Common myeloid progenitor, CD34-positive (primary cell): ENCODE results near the gene RAI1. TPM values are rescaled to one million over a fixed set of nuclear protein-coding genes. Genes with fewer than 3 reads are reported as not detected.
"Not testable (repeated sequence)": the region's sequence is repeated elsewhere in the genome, so short reads cannot be mapped to it uniquely, and the experiment has no call there.

Source experiments
- CTCF ChIA-PET: fragments of 350-600 bp; sonication (Branson Sonifier 250); formaldehyde crosslinking; loops from one replicate; lab custom pipeline; 2021; ENCODE audit warnings: antibody characterized with exemption; lab: Charles Lee
- POLR2A ChIA-PET: fragments of 350-600 bp; sonication (Branson Sonifier 250); formaldehyde crosslinking; loops from one replicate; lab custom pipeline; 2021; ENCODE audit warnings: antibody characterized with exemption; lab: Charles Lee
- DNase-seq, 3 donors: peaks; one replicate each; pipeline versions ENCODE4 v3.0.0 to v3.0.0-alpha.2; 2013
- H3K27ac ChIP-seq, 2 experiments: 1 replicate in 1 of 2; 2 replicates in 1 of 2; pipeline ENCODE4 v1.7.0; 2013; ENCODE audit warnings: inconsistent platforms in 2 of 2, low read length in 2 of 2, mild to moderate bottlenecking in 2 of 2, low read depth in 1 of 2, moderate library complexity in 1 of 2; ENCODE audit not compliant: severe bottlenecking in 2 of 2, insufficient read depth in 1 of 2, poor library complexity in 1 of 2
- H3K27me3 ChIP-seq, 5 experiments: replicated peaks in 2 of 5; 1 replicate in 3 of 5; 2 replicates in 2 of 5; pipeline versions ENCODE4 v1.6.1 to v1.7.0; 2013; ENCODE audit warnings: low read length in 4 of 5, mild to moderate bottlenecking in 2 of 5, moderate library complexity in 2 of 5, inconsistent platforms in 1 of 5; ENCODE audit not compliant: insufficient read depth in 5 of 5, control insufficient read depth in 4 of 5
- H3K36me3 ChIP-seq, 4 experiments: 1 replicate in 2 of 4; 2 replicates in 2 of 4; pipeline versions ENCODE4 v1.6.1 to v1.7.0; 2013; ENCODE audit warnings: low read length in 3 of 4, control low read depth in 1 of 4, mild to moderate bottlenecking in 1 of 4; ENCODE audit not compliant: control insufficient read depth in 4 of 4, insufficient read depth in 4 of 4
- H3K4me1 ChIP-seq, 4 experiments: 1 replicate in 3 of 4; 2 replicates in 1 of 4; pipeline versions ENCODE4 v1.6.1 to v1.7.1; 2013; ENCODE audit warnings: low read length in 3 of 4, mild to moderate bottlenecking in 3 of 4, control low read depth in 1 of 4, inconsistent platforms in 1 of 4, moderate library complexity in 1 of 4; ENCODE audit not compliant: control insufficient read depth in 4 of 4, insufficient read depth in 4 of 4; ENCODE audit errors: control extremely low read depth in 1 of 4
- H3K4me3 ChIP-seq, 7 experiments: 1 replicate in 4 of 7; 2 replicates in 3 of 7; pipeline versions ENCODE4 v1.5.1 to v1.7.0; 2013; ENCODE audit warnings: mild to moderate bottlenecking in 7 of 7, low read length in 6 of 7, moderate library complexity in 6 of 7, inconsistent platforms in 2 of 7, low read depth in 2 of 7, control low read depth in 1 of 7; ENCODE audit not compliant: insufficient read depth in 4 of 7, control insufficient read depth in 1 of 7; ENCODE audit errors: extremely low read depth in 1 of 7
- H3K9me3 ChIP-seq, 5 experiments: 1 replicate in 4 of 5; 2 replicates in 1 of 5; pipeline versions ENCODE4 v1.6.1 to v1.7.1; 2013; ENCODE audit warnings: low read length in 4 of 5, mild to moderate bottlenecking in 2 of 5, inconsistent platforms in 1 of 5, low read depth in 1 of 5, moderate library complexity in 1 of 5; ENCODE audit not compliant: control insufficient read depth in 4 of 5, insufficient read depth in 2 of 5; ENCODE audit errors: control extremely low read depth in 1 of 5
- WGBS: methylation state at CpG from one replicate; pipeline ENCODE4 v1.1.5; 2013; ENCODE audit not compliant: insufficient coverage; 5-methylcytosine and 5-hydroxymethylcytosine counted together
- polyA plus RNA-seq: library from polyadenylated mRNA; unstranded; fragments of 120-200 nt; gene quantifications from one replicate; pipeline ENCODE4 v1.2.1, GENCODE V29; 2013

Gene RAI1, protein sequence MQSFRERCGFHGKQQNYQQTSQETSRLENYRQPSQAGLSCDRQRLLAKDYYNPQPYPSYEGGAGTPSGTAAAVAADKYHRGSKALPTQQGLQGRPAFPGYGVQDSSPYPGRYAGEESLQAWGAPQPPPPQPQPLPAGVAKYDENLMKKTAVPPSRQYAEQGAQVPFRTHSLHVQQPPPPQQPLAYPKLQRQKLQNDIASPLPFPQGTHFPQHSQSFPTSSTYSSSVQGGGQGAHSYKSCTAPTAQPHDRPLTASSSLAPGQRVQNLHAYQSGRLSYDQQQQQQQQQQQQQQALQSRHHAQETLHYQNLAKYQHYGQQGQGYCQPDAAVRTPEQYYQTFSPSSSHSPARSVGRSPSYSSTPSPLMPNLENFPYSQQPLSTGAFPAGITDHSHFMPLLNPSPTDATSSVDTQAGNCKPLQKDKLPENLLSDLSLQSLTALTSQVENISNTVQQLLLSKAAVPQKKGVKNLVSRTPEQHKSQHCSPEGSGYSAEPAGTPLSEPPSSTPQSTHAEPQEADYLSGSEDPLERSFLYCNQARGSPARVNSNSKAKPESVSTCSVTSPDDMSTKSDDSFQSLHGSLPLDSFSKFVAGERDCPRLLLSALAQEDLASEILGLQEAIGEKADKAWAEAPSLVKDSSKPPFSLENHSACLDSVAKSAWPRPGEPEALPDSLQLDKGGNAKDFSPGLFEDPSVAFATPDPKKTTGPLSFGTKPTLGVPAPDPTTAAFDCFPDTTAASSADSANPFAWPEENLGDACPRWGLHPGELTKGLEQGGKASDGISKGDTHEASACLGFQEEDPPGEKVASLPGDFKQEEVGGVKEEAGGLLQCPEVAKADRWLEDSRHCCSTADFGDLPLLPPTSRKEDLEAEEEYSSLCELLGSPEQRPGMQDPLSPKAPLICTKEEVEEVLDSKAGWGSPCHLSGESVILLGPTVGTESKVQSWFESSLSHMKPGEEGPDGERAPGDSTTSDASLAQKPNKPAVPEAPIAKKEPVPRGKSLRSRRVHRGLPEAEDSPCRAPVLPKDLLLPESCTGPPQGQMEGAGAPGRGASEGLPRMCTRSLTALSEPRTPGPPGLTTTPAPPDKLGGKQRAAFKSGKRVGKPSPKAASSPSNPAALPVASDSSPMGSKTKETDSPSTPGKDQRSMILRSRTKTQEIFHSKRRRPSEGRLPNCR (N-terminal part only)
- 18.5 TPM for polyA plus RNA-seq

DNA sequence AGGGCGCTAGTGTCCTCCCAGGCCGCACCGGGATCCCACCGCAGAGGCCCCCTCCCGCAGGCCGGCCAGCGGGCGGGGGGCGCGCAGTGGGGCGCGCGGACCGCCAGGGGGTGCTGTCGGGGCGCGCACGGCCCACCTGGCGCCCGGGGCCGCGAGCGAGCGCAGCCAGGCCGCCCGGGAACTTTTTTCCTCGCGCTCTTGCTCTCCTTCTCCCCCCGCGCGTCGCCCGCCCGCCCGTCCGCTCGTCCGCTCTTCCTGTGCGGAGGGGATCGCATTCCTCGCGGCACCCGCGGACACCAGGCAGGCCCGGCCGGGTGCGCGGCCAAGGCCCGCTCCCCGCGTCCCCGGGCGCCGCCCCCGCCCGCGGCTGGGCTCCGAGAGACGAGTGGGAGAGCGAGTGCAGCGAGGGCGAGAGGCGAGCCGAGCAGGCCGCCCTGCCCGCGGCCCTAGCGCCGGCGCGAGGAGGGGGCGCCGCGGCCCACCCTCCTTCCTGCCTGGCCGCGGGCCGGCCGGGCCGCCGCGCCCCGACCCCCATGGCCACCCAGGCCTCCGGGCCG is at the start of gene RAI1:
RAI1 (plus strand) TSS at position 272 of the 557 bp plus-strand sequence. CDS start 111,491 bp downstream, outside the sequence.
- peak within 1 kb of the TSS; percentile 56 to 81 (median 77) for H3K4me3 ChIP-seq
- no peaks in the 10 kb centered on the region for H3K9me3 ChIP-seq
- peaks cover 0 to 57% (median 38%) of the 10 kb centered on the region in 4 experiments for H3K4me1 ChIP-seq
- no peaks in the 10 kb centered on the region for H3K27me3 ChIP-seq
- 0% methylated on average over 57 of the region's 84 CpGs for WGBS
- peak within 1 kb of the TSS; percentile 70 to 89 for H3K27ac ChIP-seq
- H3K36me3 ChIP-seq, result peaks cover 0 to 10% (median 0%) of the 10 kb centered on the region in 4 experiments
- POLR2A ChIA-PET, result interaction anchor here (0.6 to 5.1 kb wide), 7 partner anchors 12 to 135 kb away, joined by 3 to 37 read pairs (median 4); no protein-coding TSS in a partner anchor
- CTCF ChIA-PET, result interaction anchor here (0.8 to 3.5 kb wide), 21 partner anchors 9 to 238 kb away, joined by 3 to 29 read pairs (median 7); no protein-coding TSS in a partner anchor
- DNase-seq, result peak; percentile 73 to 86 (median 83)

DNA sequence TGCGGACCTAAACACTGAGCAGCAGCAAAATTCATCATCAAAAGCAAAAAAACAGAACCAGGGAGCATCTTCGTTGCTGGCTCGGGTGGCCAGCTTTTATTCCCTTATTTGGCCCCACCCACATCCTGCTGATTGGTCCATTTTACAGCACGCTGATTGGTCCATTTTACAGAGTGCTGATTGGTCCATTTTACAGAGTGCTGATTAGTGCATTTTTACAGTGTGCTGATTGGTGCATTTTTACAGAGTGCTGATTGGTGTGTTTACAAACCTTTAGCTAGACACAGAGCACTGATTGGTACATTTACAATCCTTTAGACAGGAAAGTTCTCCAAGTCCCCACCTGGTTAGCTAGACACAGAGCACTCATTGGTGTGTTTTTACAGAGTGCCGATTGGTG is 48.6 kb upstream of the RAI1 start:
- H3K4me3 ChIP-seq, H3K36me3 ChIP-seq, H3K27me3 ChIP-seq, POLR2A ChIA-PET, H3K27ac ChIP-seq, H3K9me3 ChIP-seq, H3K4me1 ChIP-seq: not testable (repeated sequence)
- peak in 2 of 3 donors; percentile 17 to 23 for DNase-seq
- CTCF ChIA-PET, result interaction anchor here (1.0 to 4.8 kb wide), 5 partner anchors 9 to 136 kb away, joined by 3 to 22 read pairs (median 4); no protein-coding TSS in a partner anchor
- WGBS, result 93% methylated on average over 5 of the region's 5 CpGs

DNA sequence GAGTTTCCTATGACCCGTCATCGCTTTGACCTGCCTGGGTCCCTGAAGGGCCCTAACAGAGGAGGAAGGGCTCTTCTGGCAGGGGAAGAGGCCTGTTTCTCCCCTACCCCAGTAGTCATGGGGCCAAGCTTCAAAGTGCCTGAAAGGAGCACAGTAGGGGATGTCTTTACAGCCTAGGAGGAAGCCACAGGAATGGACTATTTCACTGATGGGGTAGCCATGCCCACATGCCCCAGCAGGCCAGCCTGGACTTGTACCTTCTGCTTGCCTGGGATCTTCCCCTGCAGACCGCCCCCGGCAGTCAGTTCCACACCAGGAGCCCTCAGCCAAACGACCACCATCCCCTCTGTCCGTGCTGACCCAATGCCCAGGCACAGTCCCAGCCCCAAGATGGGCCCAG is 47.9 kb upstream of the RAI1 start:
- 98% methylated on average over 6 of the region's 6 CpGs for whole genome bisulfite sequencing
- H3K4me1 ChIP-seq, result peaks cover 0 to 3% (median 0%) of the 10 kb centered on the region in 4 experiments
- H3K9me3 ChIP-seq, result peaks cover 0 to 5% (median 0%) of the 10 kb centered on the region in 5 experiments

DNA sequence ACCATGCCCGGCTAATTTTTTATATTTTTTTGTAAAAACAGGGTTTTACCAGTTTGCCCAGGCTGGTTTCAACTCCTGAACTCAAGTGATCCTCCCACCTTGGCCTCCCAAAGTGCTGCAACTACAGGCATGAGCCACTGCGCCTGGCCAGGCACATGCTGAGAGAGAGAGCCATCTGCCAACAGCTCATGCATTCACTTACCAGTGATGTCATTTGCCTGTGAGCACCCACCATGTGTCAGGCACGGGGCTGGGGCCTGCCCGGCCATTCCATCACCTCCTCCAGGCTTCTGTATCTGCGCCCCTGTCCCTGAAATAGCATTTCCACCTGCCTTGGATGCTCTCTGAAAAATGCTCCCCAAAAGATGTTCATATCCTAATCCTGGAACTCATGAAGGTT is 46.1 kb upstream of the RAI1 start:
- no peaks in the 10 kb centered on the region for H3K4me1 ChIP-seq
- DNase-seq, result no peak
- POLR2A ChIA-PET, result no interaction called here
- H3K36me3 ChIP-seq, result no peaks in the 10 kb centered on the region
- no peak overlapping the region for H3K4me3 ChIP-seq
- peaks cover 0 to 5% (median 0%) of the 10 kb centered on the region in 5 experiments for H3K9me3 ChIP-seq
- WGBS, result 100% methylated on average over 3 of the region's 5 CpGs
- no peak overlapping the region for H3K27ac ChIP-seq
- CTCF ChIA-PET, result interaction anchor here (1.3 to 1.6 kb wide), 2 partner anchors 63 to 139 kb away, joined by 3 read pairs; partner anchors contain the start of gene RASD1
- no peaks in the 10 kb centered on the region for H3K27me3 ChIP-seq

More for the DNA sequence above, 47.9 kb upstream of the RAI1 start:
- H3K36me3 ChIP-seq, result no peaks in the 10 kb centered on the region
- no peak for DNase-seq
- ChIA-PET POLR2A (no interaction called here), CTCF (interaction anchor here (1.0 to 4.8 kb wide), 5 partner anchors 9 to 137 kb away, joined by 3 to 22 read pairs (median 4); no protein-coding TSS in a partner anchor)
- H3K27ac ChIP-seq, result no peak overlapping the region
- no peak overlapping the region for H3K4me3 ChIP-seq
- no peaks in the 10 kb centered on the region for H3K27me3 ChIP-seq

DNA sequence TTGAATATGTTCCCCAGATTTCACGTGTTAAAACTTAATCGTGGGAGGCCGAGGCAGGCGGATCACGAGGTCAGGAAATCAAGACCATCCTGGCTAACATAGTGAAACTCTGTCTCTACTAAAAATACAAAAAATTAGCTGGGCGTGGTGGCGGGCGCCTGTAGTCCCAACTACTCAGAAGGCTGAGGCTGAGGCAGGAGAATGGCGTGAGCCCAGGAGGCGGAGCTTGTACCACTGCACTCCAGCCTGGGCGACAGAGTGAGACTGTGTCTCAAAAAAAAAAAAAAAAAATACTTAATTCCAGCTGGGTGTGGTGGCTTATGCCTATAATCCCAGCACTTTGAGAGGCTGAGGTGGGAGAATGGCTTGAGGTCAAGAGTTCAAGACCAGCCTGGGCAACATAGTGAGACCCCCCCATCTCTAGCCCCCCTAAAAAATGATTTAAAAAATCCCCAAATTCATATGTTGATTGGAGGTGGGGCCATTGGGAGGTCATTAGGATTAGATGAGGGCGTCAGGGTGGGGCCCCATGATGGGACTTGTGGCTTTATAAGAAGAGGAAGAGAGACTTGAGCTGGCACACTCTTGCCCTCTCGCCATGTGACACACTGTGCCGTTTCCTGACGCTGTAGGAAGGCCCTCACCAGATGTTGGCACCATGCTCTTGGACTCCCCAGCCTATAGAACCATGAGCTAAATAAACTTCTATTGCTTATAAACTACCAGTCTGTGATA is 45.6 kb upstream of the RAI1 start:
- H3K4me1 ChIP-seq, H3K27ac ChIP-seq, POLR2A ChIA-PET, H3K4me3 ChIP-seq, H3K9me3 ChIP-seq, H3K36me3 ChIP-seq, H3K27me3 ChIP-seq: not testable (repeated sequence)
- CTCF ChIA-PET, result interaction anchor here (1.1 to 1.3 kb wide), 3 partner anchors 17 to 269 kb away, joined by 3 to 4 read pairs (median 3); no protein-coding TSS in a partner anchor
- WGBS, result 94% methylated on average over 10 of the region's 15 CpGs
- DNase-seq, result peak in 2 of 3 donors; percentile 28 to 47
